Keratinocyte (primary cell): ENCODE measurements around the gene GANC.

Experiments used
- CTCF ChIP-seq, 3 experiments: IDR thresholded peaks in 1 of 3; conservative IDR thresholded peaks in 1 of 3; optimal IDR thresholded peaks in 1 of 3; 2 replicates in 2 of 3; 3 replicates in 1 of 3; pipeline versions ENCODE3 to v1.5.1; 2011; ENCODE audit warnings: low read length in 3 of 3, mild to moderate bottlenecking in 3 of 3, moderate library complexity in 2 of 3, control low read depth in 1 of 3, inconsistent platforms in 1 of 3; ENCODE audit not compliant: insufficient read depth in 2 of 3; ENCODE audit errors: extremely low read depth in 1 of 3
- EZH2 ChIP-seq: IDR thresholded peaks from one replicate; pipeline ENCODE4 v1.6.1; 2012; ENCODE audit warnings: inconsistent platforms, mild to moderate bottlenecking, low read length, moderate library complexity

GRCh38 chr15:42348083-42348482 lies 75.1 kb downstream of the GANC start:
- TF ChIP-seq CTCF (optimal IDR thresholded peaks at IDR 0.05 in 1 of 3, IDR thresholded peaks at IDR 0.05 in 1 of 3, conservative IDR thresholded peaks at IDR 0.05 in 1 of 3; ENCODE audit: extremely low read depth in 1 of 3, insufficient read depth in 2 of 3, low read length in 3 of 3) (no peak), EZH2 (no peak)
